Testis (tissue), 3 donors: ENCODE data around the gene ABCB9. TPM values are rescaled to one million over a fixed set of nuclear protein-coding genes. Genes with fewer than 3 reads are reported as not detected.
"Not testable (repeated sequence)": the region's sequence is repeated elsewhere in the genome, so short reads cannot be mapped to it uniquely, and the experiment has no call there.

ENCODE experiments used
- DNase-seq: peaks from one replicate; pipeline ENCODE4 v3.0.0-alpha.2; 2019
- H3K27ac ChIP-seq, 2 donors: fragments of 200-600 bp; sonication (generic); one replicate each; pipeline ENCODE4 v1.5.1; 2019
- H3K27me3 ChIP-seq: fragments of 200-600 bp; sonication (generic); one replicate; pipeline ENCODE4 v1.5.1; 2019
- H3K36me3 ChIP-seq: fragments of 200-600 bp; sonication (generic); one replicate; pipeline ENCODE4 v1.5.1; 2017; ENCODE audit warnings: low read depth; ENCODE audit errors: missing control alignments
- H3K4me1 ChIP-seq: fragments of 200-600 bp; sonication (generic); one replicate; pipeline ENCODE4 v1.5.1; 2019
- H3K4me3 ChIP-seq, 2 donors: fragments of 200-600 bp; sonication (generic); one replicate each; pipeline ENCODE4 v1.5.1; 2017 to 2019
- H3K9me3 ChIP-seq: fragments of 200-600 bp; sonication (generic); one replicate; pipeline ENCODE4 v1.5.1; 2017
- CTCF ChIP-seq, 3 experiments: fragments of 450-650 bp in 2 of 3; fragments of 200-600 bp in 1 of 3; sonication (generic) in 1 of 3; IDR thresholded peaks; one replicate each; pipeline ENCODE4 v1.5.1; 2016 to 2019; ENCODE audit warnings: antibody characterized with exemption in 3 of 3, mild to moderate bottlenecking in 2 of 3, moderate library complexity in 1 of 3
- POLR2A ChIP-seq: fragments of 450-650 bp; IDR thresholded peaks from one replicate; pipeline ENCODE4 v1.6.1; 2017; ENCODE audit warnings: antibody characterized with exemption, mild to moderate bottlenecking, moderate library complexity
- WGBS, 2 donors: methylation state at CpG; one replicate each; pipeline ENCODE4 v1.1.5; 2018; 5-methylcytosine and 5-hydroxymethylcytosine counted together
- intact Hi-C: fragments of 100-400 bp; cut with DNase I; formaldehyde crosslinking; loops from one replicate; pipeline ENCODE4 v1.15.1; 2023; ENCODE audit warnings: low total_unique reads
- polyA plus RNA-seq: library from polyadenylated mRNA; stranded (reverse); fragments of 350-450 nt; fragmentation: Illumina TruSeq; extraction: RNeasy Lipid Tissue Mini Kit (QIAGEN cat#74804); gene quantifications from one replicate; pipeline ENCODE4 v1.2.3, GENCODE V29; 2014; ENCODE audit warnings: low read depth, low replicate concordance; ENCODE audit not compliant: insufficient read depth
- total RNA-seq, 2 donors: library from RNA; depleted of rRNA; stranded (reverse); fragments of >200 nt; gene quantifications; one replicate each; pipeline ENCODE4 v1.2.3, GENCODE V29; 2016

Gene ABCB9
- total and polyA plus RNA-seq, 3 donors from 2014 or later: 41.6 to 82.8 (median 75.3) TPM

DNA sequence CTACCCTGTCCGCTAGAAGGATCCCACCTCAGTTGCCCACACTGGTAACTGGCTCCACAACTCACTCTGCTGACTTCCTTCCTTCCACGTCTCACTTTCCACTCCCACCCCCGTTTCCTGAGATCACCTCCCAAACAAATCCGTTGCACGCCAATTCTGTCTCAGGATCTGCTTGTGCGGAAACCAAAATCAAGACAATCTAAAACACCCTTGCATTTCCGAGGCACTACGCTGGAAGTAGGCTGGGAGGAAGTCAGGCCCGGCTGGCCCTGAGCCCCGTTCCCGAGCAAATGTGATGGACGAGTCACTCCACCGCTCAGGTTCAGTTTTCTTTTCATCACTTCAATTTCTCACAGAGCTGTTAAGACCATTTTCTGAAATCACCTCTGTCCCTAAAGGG, 23.1 kb downstream of the ABCB9 start:
- Histone ChIP-seq H3K4me1 (peaks cover 16% of the 10 kb centered on the region), H3K36me3 (no peaks in the 10 kb centered on the region), H3K4me3 (no peak overlapping the region), H3K27ac (peak overlapping the region; percentile 29 to 61), H3K27me3 (no peaks in the 10 kb centered on the region), H3K9me3 (no peaks in the 10 kb centered on the region)
- intact Hi-C loops: no loop called here
- DNase-seq: no peak
- no peak for TF ChIP-seq POLR2A
- no peak for TF ChIP-seq CTCF (IDR thresholded peaks at IDR 0.05)
- WGBS, 2 donors: 60 to 67% methylated on average over 13 of the region's 13 CpGs

DNA sequence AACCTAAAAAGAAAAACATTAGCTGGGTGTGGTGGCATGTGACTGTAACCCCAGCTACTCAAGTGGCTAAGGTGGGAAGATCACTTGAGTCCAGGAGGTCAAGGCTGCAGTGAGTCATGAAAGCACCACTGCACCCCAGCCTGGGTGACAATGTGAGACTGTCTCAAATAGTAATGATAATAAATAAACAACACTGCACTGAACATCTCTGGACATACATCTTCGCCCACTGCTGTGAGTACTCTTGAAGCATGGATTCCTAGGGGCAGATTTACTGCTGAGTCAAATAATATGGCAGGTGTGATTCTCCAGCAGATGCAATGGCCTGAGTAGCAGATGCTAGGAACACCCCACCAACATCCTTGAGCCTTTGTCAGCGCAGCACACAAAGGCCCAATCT, 23.6 kb downstream of the ABCB9 start:
- H3K4me3 ChIP-seq: no peak overlapping the region
- intact Hi-C loops: no loop called here
- peaks cover 16% of the 10 kb centered on the region for H3K4me1 ChIP-seq
- H3K27me3 ChIP-seq: no peaks in the 10 kb centered on the region
- WGBS, 2 donors: 78 to 93% methylated on average over 2 of the region's 2 CpGs
- H3K27ac ChIP-seq: peak overlapping the region; percentile 29 to 61
- no peak for DNase-seq
- TF ChIP-seq POLR2A (no peak), CTCF (IDR thresholded peaks at IDR 0.05) (no peak)
- H3K9me3 ChIP-seq: no peaks in the 10 kb centered on the region
- H3K36me3 ChIP-seq: no peaks in the 10 kb centered on the region

DNA sequence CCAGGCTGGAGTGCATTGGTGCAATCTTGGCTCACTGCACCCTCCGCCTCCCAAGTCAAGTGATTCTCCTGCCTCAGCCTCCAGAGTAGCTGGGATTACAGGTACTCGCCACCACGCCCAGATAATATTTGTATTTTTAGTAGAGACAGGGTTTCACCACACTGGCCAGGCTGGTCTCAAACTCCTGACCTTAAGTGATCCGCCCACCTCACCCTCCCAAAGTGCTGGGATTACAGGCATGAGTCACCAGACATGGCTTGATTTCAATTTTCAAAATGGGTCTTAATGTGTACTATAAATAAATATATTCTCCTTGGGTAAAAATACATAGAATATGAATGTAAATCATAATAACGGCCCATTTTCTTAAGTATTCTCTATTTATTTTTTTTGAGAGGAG, 24.9 kb downstream of the ABCB9 start:
- intact Hi-C loops, H3K27me3 ChIP-seq, H3K4me3 ChIP-seq, H3K9me3 ChIP-seq, H3K36me3 ChIP-seq, DNase-seq, H3K27ac ChIP-seq: not testable (repeated sequence)
- WGBS, 2 donors: 91 to 95% methylated on average over 5 of the region's 5 CpGs
- H3K4me1 ChIP-seq: peaks cover 16% of the 10 kb centered on the region

- H3K27ac ChIP-seq: no peak overlapping the region
- peaks cover 11% of the 10 kb centered on the region for H3K4me1 ChIP-seq
- intact Hi-C loops: no loop called here
- no peaks in the 10 kb centered on the region for H3K27me3 ChIP-seq
- WGBS, 2 donors: 82 to 90% methylated on average over 4 of the region's 4 CpGs
- no peaks in the 10 kb centered on the region for H3K9me3 ChIP-seq
- TF ChIP-seq CTCF (IDR thresholded peaks at IDR 0.05) (no peak), POLR2A (no peak)
- H3K36me3 ChIP-seq: no peaks in the 10 kb centered on the region
- no peak for DNase-seq
- H3K4me3 ChIP-seq: no peak overlapping the region
These were observed 27.1 kb downstream of the ABCB9 start for GRCh38 chr12:122939125-122939524.

DNA sequence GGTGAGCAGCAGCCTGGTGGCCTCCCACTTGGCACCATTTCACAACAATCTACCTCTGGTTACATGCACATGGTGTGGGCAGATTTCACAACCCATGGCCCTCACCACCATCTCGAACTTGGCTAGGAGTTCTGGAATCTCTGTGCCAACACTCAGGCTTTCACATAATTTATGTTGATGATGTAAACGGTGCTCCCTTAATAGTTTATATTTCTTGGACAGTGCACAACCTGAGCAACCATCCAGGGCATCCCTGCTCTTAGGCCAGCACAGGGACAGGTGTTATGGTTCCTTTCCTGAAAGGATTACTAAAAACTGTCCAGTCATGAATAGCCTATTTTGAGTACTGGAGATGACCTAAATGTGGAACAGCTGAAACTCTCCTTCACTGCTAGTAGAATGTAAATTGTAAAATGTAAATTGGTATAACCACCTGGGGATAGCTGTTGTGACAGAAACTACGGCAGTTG, 28.6 kb downstream of the ABCB9 start:
- H3K9me3 ChIP-seq: no peaks in the 10 kb centered on the region
- H3K4me3 ChIP-seq: no peak overlapping the region
- no peak for DNase-seq
- H3K27ac ChIP-seq: no peak overlapping the region
- TF ChIP-seq CTCF (IDR thresholded peaks at IDR 0.05) (no peak), POLR2A (no peak)
- H3K27me3 ChIP-seq: no peaks in the 10 kb centered on the region
- peaks cover 2% of the 10 kb centered on the region for H3K4me1 ChIP-seq
- H3K36me3 ChIP-seq: no peaks in the 10 kb centered on the region
- intact Hi-C loops: no loop called here
- 75 to 83% methylated on average over 3 of the region's 3 CpGs for WGBS, 2 donors
